NCI-H2107 (cell line): ENCODE data around the gene LIME1.

Experiments
- DNase-seq: peaks from one replicate; lab custom pipeline; 2025; lab: John Stamatoyannopoulos, UW

Gene LIME1

GRCh38 chr20:63697357-63697867, 39.1 kb upstream of the LIME1 start:
- DNase-seq = no peak

GRCh38 chr20:63697868-63698545, 38.5 kb upstream of the LIME1 start:
- no peak for DNase-seq

GRCh38 chr20:63698739-63699465, 37.6 kb upstream of the LIME1 start:
- DNase-seq = no peak

GRCh38 chr20:63699466-63700198, 36.8 kb upstream of the LIME1 start:
- no peak for DNase-seq

GRCh38 chr20:63700199-63701050, 36.0 kb upstream of the LIME1 start:
- no peak for DNase-seq

- no peak for DNase-seq
Observed at GRCh38 chr20:63701051-63701328, 35.5 kb upstream of the LIME1 start.

GRCh38 chr20:63701329-63702035, 35.0 kb upstream of the LIME1 start:
- no peak for DNase-seq

- no peak for DNase-seq
Observed at GRCh38 chr20:63702036-63702665, 34.3 kb upstream of the LIME1 start.

- no peak for DNase-seq
Observed at GRCh38 chr20:63702751-63703470, 33.6 kb upstream of the LIME1 start.

- DNase-seq = no peak
Observed at GRCh38 chr20:63703471-63703975, 32.9 kb upstream of the LIME1 start.

- DNase-seq = no peak
Observed at GRCh38 chr20:63703976-63704748, 32.3 kb upstream of the LIME1 start.

GRCh38 chr20:63704749-63705117, 31.7 kb upstream of the LIME1 start:
- no peak for DNase-seq

- no peak for DNase-seq
Observed at GRCh38 chr20:63705232-63706026, 31.0 kb upstream of the LIME1 start.

- DNase-seq = no peak
Observed at GRCh38 chr20:63706027-63706695, 30.3 kb upstream of the LIME1 start.

- peak; percentile 56 for DNase-seq
Observed at GRCh38 chr20:63706852-63707557, 29.5 kb upstream of the LIME1 start.

GRCh38 chr20:63707558-63708300, 28.7 kb upstream of the LIME1 start, which contains the start of the genes ARFRP1 and ZGPAT:
ARFRP1 (minus strand) TSS chr20:63707976; CDS start chr20:63707091, 885 bp downstream.
ZGPAT (plus strand) TSS chr20:63708039; CDS start chr20:63708581, 542 bp downstream.
- DNase-seq = peak; percentile 69
